ENCODE data around the gene SARDH. TPM values are rescaled to one million over a fixed set of nuclear protein-coding genes. Genes with fewer than 3 reads are reported as not detected.

SARDH gene
- total and polyA plus RNA-seq, 8 donors, result 8.9 to 43.3 (median 20.5) TPM

GRCh38 chr9:133779081-133779480, 40.9 kb upstream of the SARDH start:
- intact Hi-C loops (cut with DNase I), result no loop called here
- ATAC-seq (no peak), DNase-seq (peak in 2 of 6 donors; percentile 19 to 61), FAIRE-seq (no peak)
- H3K36me3 ChIP-seq, result peaks cover 0 to 32% (median 18%) of the 10 kb centered on the region in 3 donors
- WGBS, 2 donors, result 85 to 88% methylated on average over 8 of the region's 8 CpGs
- no peaks in the 10 kb centered on the region for H3K27me3 ChIP-seq
- H3K4me1 ChIP-seq, result no peaks in the 10 kb centered on the region
- no peak for TF ChIP-seq CTCF (IDR thresholded peaks at IDR 0.05)
- H3K4me3 ChIP-seq, result no peak overlapping the region
- no peaks in the 10 kb centered on the region for H3K9me3 ChIP-seq
- H3K27ac ChIP-seq, result no peak overlapping the region

- ATAC-seq (no peak), FAIRE-seq (no peak), DNase-seq (peak in 2 of 6 donors; percentile 28 to 76)
- Histone ChIP-seq H3K36me3 (peaks cover 0 to 38% (median 18%) of the 10 kb centered on the region in 3 donors), H3K4me1 (no peaks in the 10 kb centered on the region), H3K4me3 (no peak overlapping the region), H3K9me3 (no peaks in the 10 kb centered on the region), H3K27me3 (no peaks in the 10 kb centered on the region), H3K27ac (no peak overlapping the region)
- intact Hi-C loops (cut with DNase I), result no loop called here
- no peak for TF ChIP-seq CTCF (IDR thresholded peaks at IDR 0.05)
- WGBS, 2 donors, result 94 to 95% methylated on average over 15 to 20 of the region's 20 CpGs
Measured at GRCh38 chr9:133778336-133779013, 40.3 kb upstream of the SARDH start.

GRCh38 chr9:133777871-133778270, 39.7 kb upstream of the SARDH start:
- no peaks in the 10 kb centered on the region for H3K4me1 ChIP-seq
- no peaks in the 10 kb centered on the region for H3K27me3 ChIP-seq
- DNase-seq (peak in 2 of 6 donors; percentile 23 to 63), ATAC-seq (no peak), FAIRE-seq (no peak)
- H3K9me3 ChIP-seq, result no peaks in the 10 kb centered on the region
- no peak overlapping the region for H3K27ac ChIP-seq
- 92 to 96% methylated on average over 14 of the region's 14 CpGs for WGBS, 2 donors
- peaks cover 0 to 40% (median 18%) of the 10 kb centered on the region in 3 donors for H3K36me3 ChIP-seq
- TF ChIP-seq CTCF (IDR thresholded peaks at IDR 0.05), result no peak
- intact Hi-C loops (cut with DNase I), result no loop called here
- no peak overlapping the region for H3K4me3 ChIP-seq

- peak in 2 of 6 donors; percentile 34 to 60 for DNase-seq
- H3K27me3 ChIP-seq, result no peaks in the 10 kb centered on the region
- H3K27ac ChIP-seq, result no peak overlapping the region
- TF ChIP-seq CTCF (IDR thresholded peaks at IDR 0.05), result no peak
- H3K4me3 ChIP-seq, result no peak overlapping the region
- H3K36me3 ChIP-seq, result peaks cover 0 to 40% (median 18%) of the 10 kb centered on the region in 3 donors
- no peak for FAIRE-seq
- H3K9me3 ChIP-seq, result no peaks in the 10 kb centered on the region
- no peaks in the 10 kb centered on the region for H3K4me1 ChIP-seq
- intact Hi-C loops (cut with DNase I), result no loop called here
- ATAC-seq, result no peak
- 87 to 92% methylated on average over 15 of the region's 15 CpGs for WGBS, 2 donors
Measured at GRCh38 chr9:133777068-133777791, 39.1 kb upstream of the SARDH start.

Measured in pancreas (tissue), 10 donors.